Osteoblast (primary cell): ENCODE results near the gene DCX. TPM values are rescaled to one million over a fixed set of nuclear protein-coding genes. Genes with fewer than 3 reads are reported as not detected.

Experiments
- DNase-seq: peaks from one replicate; pipeline ENCODE4 v3.0.0; 2011; ENCODE audit warnings: low spot score, mixed read lengths; ENCODE audit not compliant: insufficient read length; ENCODE audit errors: missing footprints
- H2AFZ ChIP-seq: 2 replicates; pipeline ENCODE4 v1.6.0; 2011; ENCODE audit warnings: mild to moderate bottlenecking, low read length
- H3K27ac ChIP-seq: 2 replicates; pipeline ENCODE4 v1.5.1; 2011; ENCODE audit warnings: mild to moderate bottlenecking, low read depth, low read length, moderate library complexity
- H3K27me3 ChIP-seq: 2 replicates; pipeline ENCODE4 v1.6.0; 2012; ENCODE audit warnings: mild to moderate bottlenecking, control low read depth, inconsistent platforms, low read length, moderate library complexity; ENCODE audit not compliant: insufficient read depth
- H3K36me3 ChIP-seq: 2 replicates; pipeline ENCODE4 v1.5.1; 2011; ENCODE audit warnings: mild to moderate bottlenecking, low read length, control low read depth, moderate library complexity; ENCODE audit not compliant: insufficient read depth
- H3K4me1 ChIP-seq: 2 replicates; pipeline ENCODE4 v1.5.1; 2011; ENCODE audit warnings: mild to moderate bottlenecking, low read length, control low read depth, moderate library complexity; ENCODE audit not compliant: insufficient read depth
- H3K4me2 ChIP-seq: 2 replicates; pipeline ENCODE4 v1.6.0; 2011; ENCODE audit warnings: mild to moderate bottlenecking, low read length; ENCODE audit not compliant: insufficient read depth
- H3K4me3 ChIP-seq: fragments of 200-600 bp; sonication (generic); 3 replicates; pipeline ENCODE4 v1.5.1; 2012; ENCODE audit warnings: mild to moderate bottlenecking, low read length, inconsistent platforms; ENCODE audit not compliant: insufficient read depth
- H3K79me2 ChIP-seq: 2 replicates; pipeline ENCODE4 v1.6.0; 2012; ENCODE audit warnings: mild to moderate bottlenecking, low read length, control low read depth, inconsistent platforms; ENCODE audit not compliant: insufficient read depth
- H3K9me3 ChIP-seq: 2 replicates; pipeline ENCODE4 v1.5.1; 2011; ENCODE audit warnings: low read depth, low read length, control low read depth
- H4K20me1 ChIP-seq: 2 replicates; pipeline ENCODE4 v1.6.0; 2012; ENCODE audit warnings: mild to moderate bottlenecking, low read length, control low read depth; ENCODE audit not compliant: insufficient read depth
- total RNA-seq: library from RNA; depleted of rRNA; stranded (reverse); fragments of >200 nt; gene quantifications from 2 replicates; pipeline ENCODE4 v1.2.3, GENCODE V29; 2012
- TF ChIP-seq, protein P1 (sequence below): IDR thresholded peaks from 2 replicates; pipeline ENCODE4 v1.5.1; 2011; ENCODE audit warnings: mild to moderate bottlenecking, low read depth, low read length, moderate library complexity; ENCODE audit errors: extremely low read depth

The DCX gene
- total RNA-seq, 1 donor: not detected

- Histone ChIP-seq H4K20me1 (no peaks in the 10 kb centered on the region), H3K9me3 (no peaks in the 10 kb centered on the region), H3K79me2 (no peaks in the 10 kb centered on the region), H3K4me2 (no peak overlapping the region), H2AFZ (no peak overlapping the region), H3K36me3 (no peaks in the 10 kb centered on the region), H3K27me3 (peaks cover 20% of the 10 kb centered on the region), H3K27ac (no peak overlapping the region), H3K4me1 (no peaks in the 10 kb centered on the region), H3K4me3 (no peak overlapping the region)
- no peak for DNase-seq
- TF ChIP-seq, protein P1, sequence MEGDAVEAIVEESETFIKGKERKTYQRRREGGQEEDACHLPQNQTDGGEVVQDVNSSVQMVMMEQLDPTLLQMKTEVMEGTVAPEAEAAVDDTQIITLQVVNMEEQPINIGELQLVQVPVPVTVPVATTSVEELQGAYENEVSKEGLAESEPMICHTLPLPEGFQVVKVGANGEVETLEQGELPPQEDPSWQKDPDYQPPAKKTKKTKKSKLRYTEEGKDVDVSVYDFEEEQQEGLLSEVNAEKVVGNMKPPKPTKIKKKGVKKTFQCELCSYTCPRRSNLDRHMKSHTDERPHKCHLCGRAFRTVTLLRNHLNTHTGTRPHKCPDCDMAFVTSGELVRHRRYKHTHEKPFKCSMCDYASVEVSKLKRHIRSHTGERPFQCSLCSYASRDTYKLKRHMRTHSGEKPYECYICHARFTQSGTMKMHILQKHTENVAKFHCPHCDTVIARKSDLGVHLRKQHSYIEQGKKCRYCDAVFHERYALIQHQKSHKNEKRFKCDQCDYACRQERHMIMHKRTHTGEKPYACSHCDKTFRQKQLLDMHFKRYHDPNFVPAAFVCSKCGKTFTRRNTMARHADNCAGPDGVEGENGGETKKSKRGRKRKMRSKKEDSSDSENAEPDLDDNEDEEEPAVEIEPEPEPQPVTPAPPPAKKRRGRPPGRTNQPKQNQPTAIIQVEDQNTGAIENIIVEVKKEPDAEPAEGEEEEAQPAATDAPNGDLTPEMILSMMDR: no peak
These were observed 129.0 kb downstream of the DCX start for GRCh38 chrX:111282991-111283390.

DNA sequence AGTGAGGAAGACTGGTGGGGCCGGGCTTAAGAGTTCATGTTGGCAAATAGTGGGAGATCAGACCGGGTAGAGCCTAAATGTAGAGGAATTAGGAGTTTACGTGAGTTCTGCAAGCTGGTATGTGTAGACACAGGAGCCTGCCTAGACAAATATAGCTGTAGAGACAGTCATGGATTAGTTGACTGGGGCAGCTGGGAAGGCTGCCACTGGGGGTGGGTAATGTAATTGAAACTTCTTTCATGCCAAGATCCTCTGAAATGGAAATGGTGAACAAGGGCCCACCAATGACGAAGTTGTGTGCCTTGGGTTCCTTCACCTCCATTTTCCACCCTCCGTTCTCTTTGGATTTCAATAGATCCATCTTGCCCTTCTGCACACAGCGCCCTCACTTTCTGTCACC lies 129.9 kb downstream of the DCX start:
- no peak overlapping the region for H3K4me2 ChIP-seq
- H3K4me1 ChIP-seq: no peaks in the 10 kb centered on the region
- DNase-seq: no peak

GRCh38 chrX:111270339-111270738 lies 141.7 kb downstream of the DCX start, which contains the start of gene CAPN6:
Gene CAPN6, minus strand, starts transcription at chrX:111270483. Its CDS starts 6,547 bp downstream, at chrX:111263936.
- DNase-seq: no peak
- no peak within 1 kb of the TSS for H3K4me2 ChIP-seq

More for the DNA sequence above, 129.9 kb downstream of the DCX start:
- H3K4me3 ChIP-seq: no peak overlapping the region
- peaks cover 20% of the 10 kb centered on the region for H3K27me3 ChIP-seq
- no peaks in the 10 kb centered on the region for H4K20me1 ChIP-seq
- H2AFZ ChIP-seq: no peak overlapping the region
- H3K27ac ChIP-seq: no peak overlapping the region
- no peaks in the 10 kb centered on the region for H3K36me3 ChIP-seq
- H3K79me2 ChIP-seq: no peaks in the 10 kb centered on the region
- TF ChIP-seq, protein P1: no peak
- H3K9me3 ChIP-seq: no peaks in the 10 kb centered on the region

DNA sequence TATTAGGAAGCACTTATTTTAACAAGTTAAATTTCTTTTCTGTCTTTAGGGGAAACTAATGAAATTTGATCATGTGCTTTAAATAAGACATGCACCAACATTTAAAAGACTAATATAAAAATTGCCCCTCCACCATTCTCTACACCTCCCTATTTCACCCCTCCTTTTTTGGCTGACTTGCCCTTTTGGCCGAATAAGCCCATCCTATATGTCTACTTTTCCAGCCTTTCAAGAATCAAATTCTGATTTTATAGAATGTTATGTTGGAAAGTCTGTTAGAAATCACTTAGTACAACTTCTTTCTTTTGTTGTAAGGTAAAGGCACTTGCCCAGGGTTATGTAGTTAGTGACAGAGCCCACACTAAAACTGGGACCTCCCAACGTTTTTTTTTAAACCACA lies 143.5 kb downstream of the DCX start:
- H3K36me3 ChIP-seq: no peaks in the 10 kb centered on the region
- DNase-seq: no peak
- no peaks in the 10 kb centered on the region for H3K4me1 ChIP-seq
- TF ChIP-seq, protein P1: no peak
- H3K9me3 ChIP-seq: no peaks in the 10 kb centered on the region
- no peak overlapping the region for H3K4me2 ChIP-seq
- no peak overlapping the region for H2AFZ ChIP-seq
- peaks cover 41% of the 10 kb centered on the region for H3K27me3 ChIP-seq
- H4K20me1 ChIP-seq: no peaks in the 10 kb centered on the region
- H3K4me3 ChIP-seq: no peak overlapping the region
- no peaks in the 10 kb centered on the region for H3K79me2 ChIP-seq
- H3K27ac ChIP-seq: no peak overlapping the region

More at GRCh38 chrX:111270339-111270738, 141.7 kb downstream of the DCX start, which contains the start of gene CAPN6:
- Histone ChIP-seq H3K9me3 (no peaks in the 10 kb centered on the region), H3K27ac (no peak within 1 kb of the TSS), H4K20me1 (no peaks in the 10 kb centered on the region), H2AFZ (no peak within 1 kb of the TSS), H3K79me2 (no peaks in the 10 kb centered on the region), H3K36me3 (no peaks in the 10 kb centered on the region), H3K4me1 (no peaks in the 10 kb centered on the region), H3K27me3 (peaks cover 45% of the 10 kb centered on the region), H3K4me3 (no peak within 1 kb of the TSS)
- TF ChIP-seq, protein P1: no peak
